Erythroblast (primary cell): Measurements from ENCODE around the gene COL5A1.

Experiments used
- GATA1 ChIP-seq: IDR thresholded peaks from 2 replicates; pipeline ENCODE4 v1.6.1; 2011; ENCODE audit warnings: low read depth, mild to moderate bottlenecking, control low read depth, low read length, moderate library complexity
- POLR2A ChIP-seq: IDR thresholded peaks from 2 replicates; pipeline ENCODE4 v1.6.1; 2011; ENCODE audit warnings: mild to moderate bottlenecking, low read length

GRCh38 chr9:134723037-134723436 is 81.4 kb downstream of the COL5A1 start:
- TF ChIP-seq POLR2A, result no peak
- no peak for TF ChIP-seq GATA1
